AG04449 (cell line): ENCODE measurements around the gene A2M.
"Not testable (repeated sequence)": the region's sequence is repeated elsewhere in the genome, so short reads cannot be mapped to it uniquely, and the experiment has no call there.

Experiments used
- CTCF ChIA-PET: fragments of 350-600 bp; formaldehyde crosslinking; extraction: SDS; loops from one replicate; lab custom pipeline; 2021; ENCODE audit warnings: antibody characterized with exemption; lab: Yijun Ruan, JAX
- POLR2A ChIA-PET: fragments of 400-600, 350-600 bp; formaldehyde crosslinking; extraction: SDS; loops from one replicate; lab custom pipeline; 2020; ENCODE audit warnings: antibody characterized with exemption, inconsistent platforms; lab: Yijun Ruan, JAX
- DNase-seq: peaks from one replicate; pipeline ENCODE4 v3.0.0-alpha.2; 2010; ENCODE audit warnings: low read depth, low spot score
- H3K4me3 ChIP-seq: 2 replicates; pipeline ENCODE4 v1.5.1; 2011; ENCODE audit warnings: low read depth, mild to moderate bottlenecking, control low read depth, low read length
- CTCF ChIP-seq: IDR thresholded peaks from one replicate; pipeline ENCODE4 v1.5.1; 2011; ENCODE audit warnings: mild to moderate bottlenecking, moderate library complexity, low read length, control low read depth, inconsistent platforms; ENCODE audit not compliant: insufficient read depth; ENCODE audit errors: missing control alignments

The A2M gene

GRCh38 chr12:9144730-9145106, 29.0 kb upstream of the A2M start:
- DNase-seq, result no peak
- CTCF ChIA-PET, result no interaction called here

GRCh38 chr12:9143929-9144729, 28.4 kb upstream of the A2M start:
- TF ChIP-seq CTCF, result no peak
- no peak overlapping the region for H3K4me3 ChIP-seq
- ChIA-PET POLR2A (no interaction called here), CTCF (no interaction called here)
- no peak for DNase-seq

More at GRCh38 chr12:9144730-9145106, 29.0 kb upstream of the A2M start:
- POLR2A ChIA-PET, result no interaction called here
- H3K4me3 ChIP-seq, result no peak overlapping the region
- TF ChIP-seq CTCF, result no peak

GRCh38 chr12:9143137-9143536, 27.4 kb upstream of the A2M start:
- TF ChIP-seq CTCF, result no peak
- H3K4me3 ChIP-seq, result no peak overlapping the region
- no peak for DNase-seq
- ChIA-PET CTCF (no interaction called here), POLR2A (no interaction called here)

GRCh38 chr12:9139588-9140290, 24.0 kb upstream of the A2M start:
- CTCF ChIA-PET, POLR2A ChIA-PET, H3K4me3 ChIP-seq, DNase-seq: not testable (repeated sequence)

GRCh38 chr12:9135903-9136310, 20.2 kb upstream of the A2M start:
- no peak for DNase-seq
- H3K4me3 ChIP-seq, result no peak overlapping the region
- ChIA-PET POLR2A (no interaction called here), CTCF (no interaction called here)
- TF ChIP-seq CTCF, result no peak

GRCh38 chr12:9134981-9135628, 19.4 kb upstream of the A2M start:
- ChIA-PET CTCF (no interaction called here), POLR2A (no interaction called here)
- no peak for DNase-seq
- no peak for TF ChIP-seq CTCF
- no peak overlapping the region for H3K4me3 ChIP-seq
